HG03135 (cell line): Measurements from ENCODE around the gene AUNIP.

ENCODE experiments used
- ATAC-seq: cut with Tn5 transposase; IDR thresholded peaks from one replicate; pipeline ENCODE4 v1.9.1; 2021; ENCODE audit warnings: mild to moderate bottlenecking, moderate library complexity; ENCODE audit not compliant: unreplicated experiment

AUNIP gene

DNA sequence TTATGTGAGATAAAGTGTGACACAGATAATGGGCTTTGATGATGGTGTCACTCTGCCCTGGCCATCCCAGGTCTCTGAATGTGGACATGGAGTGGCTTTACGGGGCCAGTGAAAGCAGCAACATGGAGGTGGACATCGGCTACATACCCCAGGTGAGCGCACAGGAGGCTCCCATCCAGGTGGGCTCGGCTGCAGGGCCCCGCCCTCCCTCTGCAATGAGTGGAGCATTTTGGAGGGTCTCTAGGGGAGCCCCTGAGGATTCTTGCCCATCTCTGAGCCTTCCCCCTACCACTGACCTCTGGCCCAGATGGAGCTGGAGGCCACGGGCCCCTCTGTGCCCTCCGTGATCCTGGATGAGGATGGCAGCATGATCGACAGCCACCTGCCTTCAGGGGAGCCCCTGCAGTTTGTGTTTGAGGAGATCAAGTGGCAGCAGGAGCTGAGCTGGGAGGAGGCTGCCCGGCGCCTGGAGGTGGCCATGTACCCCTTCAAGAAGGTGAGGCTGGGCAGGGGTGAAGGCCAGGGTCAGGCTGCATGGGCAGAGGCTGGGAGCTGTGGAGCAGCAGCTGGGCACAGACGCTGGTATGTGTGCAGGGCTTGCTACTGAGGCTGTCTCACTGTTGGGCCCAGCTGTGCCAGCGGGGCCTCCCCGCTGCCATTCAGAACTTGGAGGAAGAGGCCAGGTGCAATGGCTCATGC lies 47.7 kb downstream of the AUNIP start:
- ATAC-seq = no peak

DNA sequence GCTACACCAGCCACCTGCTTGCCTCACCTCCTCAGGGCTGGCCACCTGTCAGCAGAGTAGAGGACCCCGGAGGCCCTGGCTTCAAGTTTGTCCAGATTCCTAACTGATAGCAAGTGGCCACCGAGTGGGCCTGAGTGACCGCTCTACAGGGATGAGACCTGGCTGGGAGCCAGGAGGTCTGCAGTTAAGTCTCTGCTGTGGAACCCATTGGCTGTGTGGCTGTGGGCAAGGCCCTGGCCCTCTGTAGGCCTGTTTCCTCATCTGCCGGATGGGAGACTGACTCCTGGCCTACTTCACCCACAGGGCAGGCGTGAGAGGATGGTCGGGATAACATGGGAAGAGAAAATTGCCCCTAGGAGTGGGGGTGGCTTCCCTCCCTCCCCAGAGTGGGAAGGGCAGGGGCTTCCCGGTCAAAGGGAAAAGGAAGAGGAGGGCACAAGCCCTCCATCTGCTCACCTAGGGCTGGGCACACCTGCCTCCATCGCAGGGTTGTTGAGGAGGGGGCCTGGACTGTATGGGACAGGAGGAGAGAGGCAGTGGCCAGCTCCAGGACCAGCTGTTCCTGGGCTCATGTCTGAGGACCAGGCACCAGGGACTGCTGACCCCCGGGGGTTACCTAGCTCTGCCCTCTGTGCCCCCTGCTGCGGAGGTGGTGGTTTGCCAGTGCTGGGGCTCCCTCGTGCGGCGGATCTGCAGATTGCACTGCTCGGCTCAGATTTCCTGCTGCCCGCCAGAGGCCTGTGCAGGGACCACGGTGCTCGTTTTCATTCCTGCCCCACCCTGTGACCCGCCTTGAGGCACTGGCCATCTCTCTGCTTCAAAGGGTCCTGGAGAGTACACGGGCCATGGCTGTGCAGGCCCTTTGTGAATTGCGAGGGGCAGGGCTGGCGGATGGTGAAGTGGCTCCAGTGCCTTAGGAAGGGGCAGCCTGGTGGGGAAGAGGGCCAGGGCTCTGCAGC lies 48.6 kb downstream of the AUNIP start:
- ATAC-seq = no peak

DNA sequence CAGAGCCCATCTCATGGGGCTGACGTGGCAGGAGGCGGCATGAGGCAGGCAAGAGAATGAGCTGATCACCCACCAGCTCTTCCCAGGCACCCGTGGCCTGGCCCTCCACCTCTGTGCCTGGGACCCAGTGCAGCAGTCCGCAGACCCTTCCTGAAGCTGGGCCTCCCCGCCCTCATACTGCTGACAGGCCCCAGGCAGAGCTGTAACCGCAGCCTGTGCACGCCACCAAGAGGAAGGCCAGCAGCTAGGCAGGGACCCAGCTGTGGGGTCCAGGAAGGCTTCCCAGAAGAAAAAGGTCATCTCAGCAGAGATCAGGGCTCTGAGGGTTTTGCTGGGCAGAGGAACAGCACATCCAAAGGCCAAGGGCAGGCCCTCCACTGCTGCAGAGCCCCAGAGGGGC lies 49.3 kb downstream of the AUNIP start:
- no peak for ATAC-seq

DNA sequence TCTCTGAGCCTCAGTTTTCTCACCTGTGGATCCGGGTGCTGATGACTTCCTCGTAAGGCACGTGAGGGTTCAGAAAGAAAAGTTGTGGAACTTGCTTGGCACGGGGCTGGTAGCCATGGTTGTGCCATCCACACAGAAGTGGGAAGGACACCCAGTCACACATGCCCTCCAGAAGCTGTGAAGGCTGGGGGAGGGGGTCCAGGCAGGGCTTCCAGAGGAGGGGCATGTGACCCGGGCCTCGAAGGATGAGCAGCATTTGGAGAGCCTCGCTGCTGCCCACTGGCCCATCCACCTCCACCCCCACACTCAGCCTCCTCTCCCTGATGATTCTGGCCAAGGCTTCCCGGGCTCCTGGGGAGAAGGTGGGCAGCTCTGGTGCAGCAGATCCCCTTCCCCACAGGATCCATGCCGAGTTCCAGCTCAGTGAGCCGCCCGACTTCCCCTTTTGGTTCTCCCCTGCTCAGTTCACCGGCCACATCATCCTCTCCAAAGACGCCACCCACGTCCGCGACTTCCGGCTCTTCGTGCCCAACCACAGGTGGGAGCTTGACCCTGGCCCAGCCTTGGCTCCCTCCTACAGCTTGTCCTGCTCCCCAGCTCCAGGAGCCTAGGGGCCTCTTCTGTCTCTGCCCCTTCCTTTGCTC lies 49.9 kb downstream of the AUNIP start:
- no peak for ATAC-seq

DNA sequence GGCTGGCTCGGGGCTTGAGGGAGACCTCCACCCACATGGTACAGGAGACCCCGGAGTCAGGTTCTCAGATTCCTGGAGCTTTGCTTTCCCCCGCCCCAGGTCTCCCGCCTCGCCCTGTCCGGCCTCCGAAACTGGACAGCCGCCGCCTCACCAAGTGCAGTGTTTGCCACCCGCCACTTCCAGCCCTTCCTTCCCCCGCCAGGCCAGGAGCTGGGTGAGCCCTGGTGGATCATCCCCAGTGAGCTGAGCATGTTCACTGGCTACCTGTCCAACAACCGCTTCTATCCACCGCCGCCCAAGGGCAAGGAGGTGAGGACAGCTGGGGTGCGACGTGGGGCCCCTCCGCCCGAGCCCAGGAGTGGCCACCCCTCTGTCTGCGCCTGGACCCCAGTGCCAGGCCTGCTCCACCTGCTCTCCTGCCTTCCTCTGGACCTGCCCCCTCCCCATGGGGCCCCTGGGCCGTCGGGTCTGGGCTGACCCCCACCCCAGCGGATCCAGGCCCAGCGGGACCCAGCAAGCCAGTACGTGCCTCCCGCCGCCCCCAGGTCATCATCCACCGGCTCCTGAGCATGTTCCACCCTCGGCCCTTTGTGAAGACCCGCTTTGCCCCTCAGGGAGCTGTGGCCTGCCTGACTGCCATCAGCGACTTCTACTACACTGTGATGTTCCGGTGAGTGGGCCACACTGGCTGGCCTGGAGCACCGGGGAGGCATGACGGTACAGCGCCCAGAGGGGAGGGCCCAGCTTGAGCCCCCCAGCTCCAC lies 50.6 kb downstream of the AUNIP start:
- ATAC-seq = no peak

DNA sequence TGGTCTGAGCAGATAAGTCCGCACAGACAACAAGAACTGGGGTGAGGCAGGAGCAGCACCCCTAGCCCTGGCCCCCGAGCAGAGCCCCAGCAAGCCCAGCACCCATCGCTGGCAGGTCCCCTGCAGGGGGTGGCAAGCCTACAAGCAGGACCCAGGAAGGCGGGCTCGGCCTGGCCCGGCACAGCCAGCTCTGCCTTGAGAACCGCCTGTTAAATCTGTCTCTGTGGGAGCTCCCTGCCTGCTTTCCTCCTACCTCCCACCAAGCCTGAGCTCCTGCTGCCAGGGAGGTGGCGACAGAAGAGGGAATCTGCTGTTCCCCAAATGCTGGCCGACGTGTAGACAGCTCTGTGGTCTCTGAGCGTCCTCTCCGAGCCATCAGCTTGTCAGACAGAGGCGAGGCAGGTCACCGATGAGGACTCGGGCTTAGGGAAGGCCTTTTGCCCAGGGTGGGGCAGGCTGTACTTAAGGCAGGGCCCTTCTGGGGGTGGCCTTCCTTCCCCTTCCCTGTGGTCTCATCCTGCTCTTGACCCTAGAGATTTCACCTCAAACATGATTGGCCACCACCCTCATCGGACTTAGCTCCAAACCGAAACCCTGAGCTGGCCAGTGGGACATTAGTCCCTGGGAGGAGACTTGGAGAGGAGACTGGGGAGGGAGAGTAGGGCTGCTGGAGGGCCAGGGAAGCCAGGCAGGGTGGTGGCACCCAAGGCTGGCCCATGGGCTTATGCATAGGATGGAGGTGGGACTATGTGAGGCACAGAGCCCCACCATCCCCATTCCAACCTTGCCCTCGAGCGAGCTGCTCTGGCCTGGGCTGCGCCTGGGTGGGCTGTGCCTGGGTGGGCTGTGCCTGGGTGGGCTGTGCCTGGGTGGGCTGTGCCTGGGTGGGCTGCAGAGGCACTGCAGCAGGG lies 51.5 kb downstream of the AUNIP start:
- ATAC-seq = no peak

DNA sequence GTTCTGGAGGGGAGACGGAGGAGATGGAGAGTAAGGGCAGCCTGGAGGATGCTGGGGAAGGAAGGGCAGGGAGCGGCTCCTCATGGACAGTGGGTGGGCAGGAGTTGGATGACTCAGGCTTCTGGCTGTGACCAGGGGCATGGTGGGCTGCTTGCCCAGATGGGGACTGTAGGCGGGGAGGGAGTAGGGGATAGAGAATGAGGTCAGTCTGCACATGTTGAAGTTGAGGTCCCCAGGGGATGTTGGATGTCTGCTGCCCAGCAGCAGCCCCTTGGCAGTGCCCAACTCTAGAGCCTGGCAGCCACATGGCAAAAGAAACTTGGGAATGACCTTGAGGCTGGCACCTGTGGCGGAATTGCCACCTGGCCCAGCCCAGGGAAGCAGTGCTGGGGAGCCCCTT lies 52.8 kb downstream of the AUNIP start:
- no peak for ATAC-seq

DNA sequence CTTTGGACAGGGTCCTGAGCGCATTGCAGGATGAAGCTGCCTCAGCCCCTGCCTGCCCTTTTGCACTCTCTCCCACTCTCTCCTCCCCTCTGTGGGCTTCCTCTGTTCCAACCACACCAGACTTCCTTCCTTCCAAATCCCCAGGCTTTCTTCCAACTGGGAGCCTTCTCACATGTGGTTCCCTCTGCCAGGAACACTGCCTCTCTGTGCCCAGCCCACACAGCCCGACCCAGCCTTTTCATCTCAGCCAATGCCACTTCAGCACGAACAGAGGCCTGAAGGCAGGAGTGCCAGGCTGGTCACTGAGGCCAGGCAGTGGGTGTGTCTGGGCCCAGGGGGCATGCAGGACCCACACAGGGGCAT lies 53.4 kb downstream of the AUNIP start:
- ATAC-seq = no peak

DNA sequence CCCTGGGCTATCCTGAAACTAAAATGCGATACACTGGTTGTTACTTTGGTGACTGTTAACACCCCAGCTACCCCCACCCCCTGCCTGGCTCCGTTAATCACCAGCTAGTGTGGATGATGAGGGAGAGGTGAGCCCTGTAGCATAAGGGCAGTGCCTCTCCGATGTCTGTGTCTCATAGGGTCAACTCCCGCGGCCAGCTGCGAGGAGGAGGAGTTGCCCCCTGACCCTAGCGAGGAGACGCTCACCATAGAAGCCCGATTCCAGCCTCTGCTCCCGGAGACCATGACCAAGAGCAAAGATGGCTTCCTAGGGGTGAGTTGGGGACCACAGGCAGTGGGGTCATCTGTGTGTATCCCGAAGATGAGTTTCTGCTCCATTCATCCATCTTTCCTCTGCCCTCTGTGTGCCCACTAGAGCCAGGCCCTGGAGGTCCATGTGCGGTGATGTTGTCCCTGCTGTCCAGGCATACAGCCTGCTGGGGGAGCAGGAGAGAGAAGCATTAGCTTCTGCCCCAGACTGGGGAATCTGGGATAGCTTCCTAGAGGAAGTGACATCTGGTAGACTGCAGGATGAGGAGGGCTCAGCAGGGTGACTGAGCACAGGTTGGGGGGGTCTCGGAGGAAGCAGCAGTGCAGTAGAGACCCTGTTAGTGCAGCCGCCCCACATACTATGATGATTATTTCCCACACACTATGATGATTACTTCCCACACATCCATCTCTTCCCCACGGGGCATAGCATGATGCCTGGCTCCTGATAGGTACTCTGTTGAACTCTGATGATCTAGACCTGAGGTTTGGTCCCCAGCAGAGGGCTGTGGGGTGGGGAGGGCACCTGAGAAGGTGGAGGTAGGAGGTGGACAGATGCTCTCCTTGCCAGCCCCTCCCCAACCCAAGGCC lies 54.0 kb downstream of the AUNIP start:
- ATAC-seq = no peak

DNA sequence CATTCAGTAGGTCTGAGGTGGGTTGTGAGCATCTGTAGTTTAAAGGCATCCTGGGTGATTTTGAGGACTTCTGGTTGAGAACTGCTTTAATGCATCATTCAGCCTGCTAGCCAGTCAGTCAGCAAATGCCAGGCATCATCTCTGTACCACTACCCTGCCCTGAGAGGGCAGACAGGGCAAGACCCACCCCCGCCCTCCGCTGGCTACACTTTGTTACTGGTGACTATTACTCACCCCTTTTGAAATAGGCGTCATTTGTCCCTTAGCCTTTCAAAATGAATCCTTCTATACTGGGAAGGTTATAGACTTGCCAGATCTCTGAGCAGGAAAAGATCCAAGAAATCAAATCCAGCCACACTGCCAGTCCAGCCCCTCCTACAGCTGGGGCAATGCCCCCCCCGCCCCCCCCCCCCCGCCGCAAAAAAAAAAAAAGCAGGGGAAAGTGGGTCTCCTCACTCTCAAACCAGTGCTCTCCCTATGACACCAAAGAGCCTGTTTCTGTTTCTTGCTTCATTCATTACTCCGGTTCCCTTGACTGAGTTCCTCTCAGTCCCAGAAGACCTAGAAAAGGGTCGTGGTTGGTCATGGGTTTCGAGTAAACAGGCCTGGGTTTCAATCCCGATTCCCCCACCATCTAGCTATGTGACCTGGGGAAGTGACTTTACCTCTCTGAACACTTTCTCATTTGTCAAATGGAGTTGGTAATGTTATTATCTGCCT lies 54.9 kb downstream of the AUNIP start:
- no peak for ATAC-seq

DNA sequence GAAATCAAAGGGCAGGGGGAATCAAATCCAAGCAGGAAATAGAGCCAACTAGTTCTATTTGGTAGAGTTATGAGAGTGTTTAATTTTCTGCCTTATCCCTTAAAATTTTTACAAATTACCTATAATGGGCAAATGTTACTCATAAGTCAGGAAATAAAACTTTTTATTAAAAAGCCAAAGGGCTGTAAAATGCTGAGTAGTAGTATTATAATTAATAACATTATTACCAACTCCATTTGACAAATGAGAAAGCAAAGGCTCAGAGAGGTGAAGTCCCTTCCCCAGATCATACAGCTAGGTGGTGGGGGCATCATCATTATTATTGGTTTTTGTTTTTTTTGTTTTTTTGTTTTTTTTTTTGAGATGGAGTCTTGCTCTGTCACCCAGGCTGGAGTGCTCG lies 55.9 kb downstream of the AUNIP start:
- no peak for ATAC-seq

DNA sequence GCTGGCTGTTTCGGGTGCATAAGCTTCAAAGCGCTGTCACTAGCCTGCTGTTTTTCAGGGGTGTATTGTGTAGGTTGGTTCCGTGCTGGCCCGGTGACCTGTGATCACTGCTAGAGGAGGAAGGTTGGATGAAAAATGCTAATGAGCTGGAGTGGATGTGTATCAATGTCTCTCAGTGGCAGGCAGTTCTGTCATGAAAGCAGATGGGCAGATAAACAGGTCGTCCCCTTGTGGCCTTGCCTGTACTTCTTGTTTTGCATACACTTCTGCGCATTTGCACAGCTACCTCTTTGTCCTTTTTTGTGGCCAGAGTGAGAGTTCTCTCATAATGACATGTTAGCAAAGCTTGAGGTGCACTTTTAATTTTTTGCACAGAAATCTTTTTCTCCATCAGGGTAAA lies 56.3 kb downstream of the AUNIP start:
- ATAC-seq = no peak

DNA sequence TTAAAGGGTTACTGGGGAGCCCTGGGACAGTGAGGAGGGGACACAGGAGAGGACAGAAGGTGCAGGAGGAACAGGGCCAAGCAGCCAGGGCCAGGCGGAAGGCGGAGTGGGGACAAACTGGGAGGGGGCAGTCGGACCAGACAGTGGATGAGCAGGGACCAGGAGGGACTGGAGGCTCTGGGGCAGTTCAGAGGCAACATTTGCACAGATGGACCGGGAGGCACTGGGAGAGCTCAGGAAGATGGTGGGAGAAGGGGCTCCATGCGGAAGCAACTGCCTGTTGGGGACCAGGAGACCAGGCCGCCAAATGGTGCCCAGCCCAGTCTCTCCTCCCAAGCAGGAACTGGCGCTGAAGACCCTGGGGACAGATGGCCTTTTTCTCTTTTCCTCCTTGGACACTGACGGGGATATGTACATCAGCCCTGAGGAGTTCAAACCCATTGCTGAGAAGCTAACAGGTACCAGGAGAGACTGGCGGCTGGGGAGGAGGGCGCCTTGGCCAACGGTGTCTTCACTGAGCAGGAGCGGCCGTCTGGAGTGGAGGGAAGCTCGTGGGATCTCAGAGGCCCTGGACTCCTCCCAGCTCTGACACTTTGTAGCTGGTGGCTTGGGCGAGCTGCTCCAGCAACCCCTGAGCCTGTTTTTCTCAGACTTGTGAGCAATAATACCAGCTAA lies 58.4 kb downstream of the AUNIP start:
- ATAC-seq = no peak

DNA sequence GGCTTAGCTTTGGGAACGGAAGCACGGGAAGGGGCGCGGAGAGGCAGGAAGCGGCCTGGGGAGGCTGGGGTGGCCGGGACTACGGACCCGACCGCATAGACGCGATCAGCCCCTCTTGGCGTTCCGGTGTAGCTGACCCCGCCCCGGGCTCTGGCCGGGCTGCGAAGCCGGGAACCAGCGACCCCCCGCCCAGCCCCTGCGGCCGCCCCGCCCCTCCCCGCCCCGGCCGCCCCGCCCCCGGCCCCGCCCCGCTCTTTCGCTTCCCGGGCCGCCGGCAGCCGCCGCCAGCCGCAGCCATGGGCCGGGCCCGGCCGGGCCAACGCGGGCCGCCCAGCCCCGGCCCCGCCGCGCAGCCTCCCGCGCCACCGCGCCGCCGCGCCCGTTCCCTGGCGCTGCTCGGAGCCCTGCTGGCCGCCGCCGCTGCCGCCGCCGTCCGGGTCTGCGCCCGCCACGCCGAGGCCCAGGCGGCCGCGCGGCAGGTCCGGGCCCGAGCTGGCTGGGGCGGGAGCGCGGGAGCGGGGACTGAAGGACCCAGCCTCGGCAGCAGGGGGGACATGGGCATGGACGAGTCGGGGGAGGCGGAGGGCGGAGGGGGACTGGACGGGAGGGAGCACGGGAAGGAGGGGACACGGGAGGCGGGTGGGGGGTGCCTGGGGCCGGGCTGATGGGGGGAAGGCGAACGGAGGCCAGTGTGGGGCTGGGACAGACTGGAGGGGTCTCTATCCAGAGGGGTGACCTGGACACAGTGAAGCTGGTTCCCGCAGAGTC lies 59.1 kb downstream of the AUNIP start, which contains the start of gene SELENON:
Gene SELENON (plus strand): TSS at position 259 of the 768 bp plus-strand sequence. CDS start 38 bp downstream, at position 297.
- no peak for ATAC-seq

DNA sequence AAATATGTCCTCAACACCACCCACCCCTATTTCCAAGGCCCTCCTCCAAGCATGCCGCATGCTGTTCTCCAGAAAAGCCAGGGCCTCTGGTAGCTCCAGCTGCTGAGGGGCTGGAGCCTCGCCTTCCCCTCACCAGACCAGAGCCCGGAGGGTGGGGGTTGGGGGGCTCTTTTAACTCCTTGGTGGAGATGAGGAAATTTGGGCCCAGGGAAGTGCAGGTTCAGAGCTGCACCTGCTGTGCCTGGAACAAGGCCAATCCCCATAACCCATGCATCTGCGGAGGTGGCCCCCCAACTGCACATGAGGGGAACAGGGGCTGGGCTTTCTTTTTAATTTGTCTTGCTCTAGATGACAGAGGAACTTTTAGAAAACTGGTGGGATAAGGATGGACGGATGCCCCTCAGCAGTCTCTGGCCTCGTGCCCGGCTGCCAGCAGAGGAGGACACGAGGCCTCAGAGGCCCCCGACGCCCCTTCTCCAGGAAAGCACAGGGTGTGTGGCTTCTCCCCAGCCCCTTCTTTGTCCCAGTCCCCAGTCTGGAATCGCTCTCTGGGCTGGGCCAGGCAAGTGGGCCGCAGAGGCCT lies 59.8 kb downstream of the AUNIP start:
- no peak for ATAC-seq

DNA sequence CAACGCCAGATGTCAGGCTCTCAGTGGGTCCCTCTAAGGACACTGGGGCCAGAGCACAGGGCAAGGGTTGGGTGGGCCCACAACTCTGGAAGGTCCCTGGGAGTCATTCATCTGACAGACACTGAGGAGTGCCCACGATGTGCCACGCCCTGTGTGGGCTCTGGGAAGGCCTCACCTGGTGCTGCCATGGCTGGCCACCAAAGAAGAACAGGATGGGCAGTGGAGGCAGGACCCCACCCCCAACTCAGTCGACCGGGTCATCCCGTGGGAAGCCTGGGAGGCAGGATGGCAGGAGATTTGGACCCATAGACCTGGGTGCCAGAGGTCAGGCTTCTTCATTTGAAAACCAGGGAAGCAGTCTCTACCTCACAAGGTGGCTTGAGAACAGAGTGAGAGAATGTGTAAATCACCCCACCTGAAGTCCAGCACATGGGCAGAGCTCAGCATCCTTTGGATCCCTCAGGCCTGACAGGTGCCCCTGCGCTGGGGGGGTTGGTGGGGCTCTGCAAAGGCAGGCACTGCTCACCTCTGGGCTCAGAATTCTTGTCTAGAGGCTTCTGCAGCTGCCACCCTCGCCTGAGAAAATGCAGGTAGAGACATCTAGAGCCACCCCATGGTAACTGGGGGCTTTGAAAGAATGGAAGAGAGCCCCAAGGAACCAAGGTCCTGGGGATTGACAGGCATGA lies 60.4 kb downstream of the AUNIP start:
- no peak for ATAC-seq
